HEK293 (cell line): ENCODE measurements around the gene HOTAIR.

Source experiments
- CTCF ChIA-PET: fragments of 350-600 bp; formaldehyde crosslinking; extraction: SDS; loops from one replicate; lab custom pipeline; 2021; ENCODE audit warnings: antibody characterized with exemption; lab: Yijun Ruan, JAX
- POLR2A ChIA-PET: fragments of 300-600 bp; formaldehyde crosslinking; extraction: SDS; loops from one replicate; lab custom pipeline; 2020; ENCODE audit warnings: antibody characterized with exemption, inconsistent platforms; lab: Yijun Ruan, JAX
- H3K27ac ChIP-seq: fragments of 200-500 bp; sonication (Bioruptor generic); 2 replicates; pipeline ENCODE4 v1.5.1; 2014; ENCODE audit warnings: low read depth, low read length, control low read depth, inconsistent platforms; ENCODE audit errors: extremely low read depth
- H3K36me3 ChIP-seq, 2 experiments: fragments of 200-500 bp in 1 of 2; sonication (Bioruptor generic) in 1 of 2; 1 replicate in 1 of 2; 2 replicates in 1 of 2; pipeline ENCODE4 v1.5.1; 2014 to 2017; ENCODE audit warnings: inconsistent platforms in 2 of 2, low read length in 2 of 2; ENCODE audit not compliant: control insufficient read depth in 2 of 2, insufficient read depth in 1 of 2
- H3K4me1 ChIP-seq: fragments of 200-500 bp; sonication (Bioruptor generic); 2 replicates; pipeline ENCODE4 v1.5.1; 2014; ENCODE audit warnings: mild to moderate bottlenecking, low read length, inconsistent platforms; ENCODE audit not compliant: control insufficient read depth, insufficient read depth
- H3K4me3 ChIP-seq: 2 replicates; pipeline ENCODE4 v1.5.1; 2011; ENCODE audit warnings: low read depth, mild to moderate bottlenecking, control low read depth, low read length, moderate library complexity
- H3K9me3 ChIP-seq: fragments of 200-500 bp; sonication (Bioruptor generic); 2 replicates; pipeline ENCODE4 v1.5.1; 2014; ENCODE audit warnings: low read depth, low read length, inconsistent platforms; ENCODE audit not compliant: control insufficient read depth, insufficient read depth
- FEZF1 ChIP-seq: fragments of 450-650 bp; formaldehyde crosslinking; IDR thresholded peaks from 2 replicates; pipeline ENCODE4 v1.5.1; 2016; ENCODE audit warnings: missing biosample characterization, missing genetic modification characterization
- GLIS1 ChIP-seq: fragments of 450-650 bp; formaldehyde crosslinking; IDR thresholded peaks from 2 replicates; pipeline ENCODE4 v1.5.1; 2016; ENCODE audit warnings: missing biosample characterization, missing genetic modification characterization
- GLIS2 ChIP-seq: fragments of 450-650 bp; formaldehyde crosslinking; IDR thresholded peaks from 2 replicates; pipeline ENCODE4 v1.5.1; 2016; ENCODE audit warnings: missing biosample characterization, missing genetic modification characterization
- HOXC10 ChIP-seq: sonication (generic); formaldehyde crosslinking; IDR thresholded peaks from 2 replicates; pipeline ENCODE4 v1.8.1; 2023; ENCODE audit warnings: mild to moderate bottlenecking, missing genetic modification reagents
- HOXD13 ChIP-seq: sonication (generic); formaldehyde crosslinking; IDR thresholded peaks from 2 replicates; pipeline ENCODE4 v1.8.0; 2022; ENCODE audit warnings: missing genetic modification reagents, borderline replicate concordance
- KLF10 ChIP-seq: fragments of 450-650 bp; IDR thresholded peaks from 2 replicates; pipeline ENCODE4 v1.5.1; 2018; ENCODE audit warnings: missing biosample characterization, mild to moderate bottlenecking, missing genetic modification characterization
- SP3 ChIP-seq: fragments of 450-650 bp; formaldehyde crosslinking; IDR thresholded peaks from 2 replicates; pipeline ENCODE4 v1.5.1; 2016; ENCODE audit warnings: missing biosample characterization, missing genetic modification characterization
- ZBTB20 ChIP-seq: fragments of 450-650 bp; formaldehyde crosslinking; IDR thresholded peaks from 2 replicates; pipeline ENCODE4 v1.5.1; 2016; ENCODE audit warnings: missing biosample characterization, missing genetic modification characterization
- ZBTB7A ChIP-seq: fragments of 450-650 bp; formaldehyde crosslinking; IDR thresholded peaks from 2 replicates; pipeline ENCODE4 v1.5.1; 2016; ENCODE audit warnings: low read depth, missing biosample characterization, missing genetic modification characterization
- ZEB2 ChIP-seq: fragments of 450-650 bp; formaldehyde crosslinking; IDR thresholded peaks from 2 replicates; pipeline ENCODE4 v1.5.1; 2016; ENCODE audit warnings: missing biosample characterization, missing genetic modification characterization
- ZNF155 ChIP-seq: fragments of 450-650 bp; formaldehyde crosslinking; IDR thresholded peaks from 2 replicates; pipeline ENCODE4 v1.5.1; 2016; ENCODE audit warnings: missing biosample characterization, missing genetic modification characterization
- ZNF16 ChIP-seq: fragments of 450-650 bp; formaldehyde crosslinking; IDR thresholded peaks from 2 replicates; pipeline ENCODE4 v1.5.1; 2016; ENCODE audit warnings: low read depth, missing biosample characterization, missing genetic modification characterization
- ZNF335 ChIP-seq: fragments of 450-650 bp; formaldehyde crosslinking; conservative IDR thresholded peaks from 2 replicates; pipeline ENCODE4 v1.5.1; 2016; ENCODE audit warnings: missing biosample characterization, missing genetic modification characterization
- ZNF416 ChIP-seq: fragments of 450-650 bp; formaldehyde crosslinking; IDR thresholded peaks from 2 replicates; pipeline ENCODE4 v1.5.1; 2016; ENCODE audit warnings: missing biosample characterization, missing genetic modification characterization
- ZNF433 ChIP-seq: fragments of 450-650 bp; formaldehyde crosslinking; IDR thresholded peaks from 2 replicates; pipeline ENCODE4 v1.5.1; 2016; ENCODE audit warnings: missing biosample characterization, missing genetic modification characterization, low read depth
- ZNF514 ChIP-seq: fragments of 450-650 bp; formaldehyde crosslinking; IDR thresholded peaks from 2 replicates; pipeline ENCODE4 v1.5.1; 2016; ENCODE audit warnings: missing biosample characterization, missing genetic modification characterization
- ZNF626 ChIP-seq: fragments of 450-650 bp; sonication (Bioruptor Pico); formaldehyde crosslinking; IDR thresholded peaks from 2 replicates; pipeline ENCODE4 v1.5.1; 2018; ENCODE audit warnings: missing biosample characterization, missing genetic modification characterization, inconsistent platforms
- ZNF654 ChIP-seq: fragments of 450-650 bp; formaldehyde crosslinking; IDR thresholded peaks from 2 replicates; pipeline ENCODE4 v1.5.1; 2016; ENCODE audit warnings: low read depth, missing biosample characterization, missing genetic modification characterization
- ZNF701 ChIP-seq: fragments of 450-650 bp; formaldehyde crosslinking; IDR thresholded peaks from 2 replicates; pipeline ENCODE4 v1.5.1; 2016; ENCODE audit warnings: missing biosample characterization, missing genetic modification characterization
- ZNF707 ChIP-seq: fragments of 450-650 bp; formaldehyde crosslinking; IDR thresholded peaks from 2 replicates; pipeline ENCODE4 v1.5.1; 2016; ENCODE audit warnings: missing biosample characterization, missing genetic modification characterization
- TF ChIP-seq, protein P1 (sequence below): fragments of 450-650 bp; formaldehyde crosslinking; IDR thresholded peaks from 2 replicates; pipeline ENCODE4 v1.5.1; 2017; ENCODE audit warnings: missing biosample characterization, missing genetic modification characterization
- TF ChIP-seq, protein P2 (sequence below): fragments of 450-650 bp; formaldehyde crosslinking; IDR thresholded peaks from 2 replicates; pipeline ENCODE4 v1.5.1; 2016; ENCODE audit warnings: missing biosample characterization, missing genetic modification characterization
- TF ChIP-seq, protein P3 (sequence below): fragments of 450-650 bp; formaldehyde crosslinking; IDR thresholded peaks from 2 replicates; pipeline ENCODE4 v1.5.1; 2016; ENCODE audit warnings: missing biosample characterization, missing genetic modification characterization
- TF ChIP-seq, protein P4 (sequence below): fragments of 450-650 bp; formaldehyde crosslinking; IDR thresholded peaks from 2 replicates; pipeline ENCODE4 v1.5.1; 2016; ENCODE audit warnings: missing biosample characterization, missing genetic modification characterization

The HOTAIR gene

DNA sequence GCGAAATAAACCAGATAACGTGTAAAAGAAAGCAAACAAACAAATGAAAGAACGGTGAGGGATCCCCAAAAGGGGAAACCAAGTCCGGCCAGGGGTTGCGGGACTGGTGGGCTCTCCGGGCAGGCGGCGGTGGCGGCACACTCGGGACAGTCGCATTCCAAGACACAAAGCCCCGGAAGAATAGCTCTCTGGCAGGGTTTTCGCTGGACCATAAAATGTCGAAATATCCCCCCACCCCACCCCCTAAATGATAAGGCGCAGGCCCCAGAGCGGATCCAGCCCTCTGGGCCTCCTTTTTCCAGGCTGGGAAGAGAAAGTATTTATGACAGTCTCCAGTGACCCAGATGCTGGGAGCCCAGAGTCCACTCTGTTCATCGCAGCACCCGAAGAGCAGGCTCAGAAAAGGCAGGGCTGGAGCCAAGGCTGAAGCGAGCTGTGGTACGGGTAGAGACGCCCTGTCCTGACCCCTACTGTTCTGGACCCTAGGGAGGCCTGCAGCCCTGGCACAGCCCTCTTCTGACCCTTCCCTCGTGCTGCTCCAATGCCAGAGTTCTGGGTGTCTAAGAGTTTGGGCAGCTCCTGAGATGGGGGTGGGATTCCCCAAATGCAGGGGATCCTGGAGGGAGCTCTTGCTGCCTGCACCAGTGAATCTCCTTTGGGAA, 31.9 kb upstream of the HOTAIR start:
- no peak overlapping the region for H3K4me3 ChIP-seq
- peaks cover 37% of the 10 kb centered on the region for H3K4me1 ChIP-seq
- H3K27ac ChIP-seq: peak overlapping the region; percentile 45; the same call in 1 of the 2 replicates
- H3K36me3 ChIP-seq: peaks cover 8 to 15% of the 10 kb centered on the region in 2 experiments; a peak in 2 of 3 replicates
- TF ChIP-seq, protein P1, sequence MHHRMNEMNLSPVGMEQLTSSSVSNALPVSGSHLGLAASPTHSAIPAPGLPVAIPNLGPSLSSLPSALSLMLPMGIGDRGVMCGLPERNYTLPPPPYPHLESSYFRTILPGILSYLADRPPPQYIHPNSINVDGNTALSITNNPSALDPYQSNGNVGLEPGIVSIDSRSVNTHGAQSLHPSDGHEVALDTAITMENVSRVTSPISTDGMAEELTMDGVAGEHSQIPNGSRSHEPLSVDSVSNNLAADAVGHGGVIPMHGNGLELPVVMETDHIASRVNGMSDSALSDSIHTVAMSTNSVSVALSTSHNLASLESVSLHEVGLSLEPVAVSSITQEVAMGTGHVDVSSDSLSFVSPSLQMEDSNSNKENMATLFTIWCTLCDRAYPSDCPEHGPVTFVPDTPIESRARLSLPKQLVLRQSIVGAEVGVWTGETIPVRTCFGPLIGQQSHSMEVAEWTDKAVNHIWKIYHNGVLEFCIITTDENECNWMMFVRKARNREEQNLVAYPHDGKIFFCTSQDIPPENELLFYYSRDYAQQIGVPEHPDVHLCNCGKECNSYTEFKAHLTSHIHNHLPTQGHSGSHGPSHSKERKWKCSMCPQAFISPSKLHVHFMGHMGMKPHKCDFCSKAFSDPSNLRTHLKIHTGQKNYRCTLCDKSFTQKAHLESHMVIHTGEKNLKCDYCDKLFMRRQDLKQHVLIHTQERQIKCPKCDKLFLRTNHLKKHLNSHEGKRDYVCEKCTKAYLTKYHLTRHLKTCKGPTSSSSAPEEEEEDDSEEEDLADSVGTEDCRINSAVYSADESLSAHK (tag by site-specific recombination): peak; percentile 42
- TF ChIP-seq ZNF701: no peak
- no peak for TF ChIP-seq HOXC10 (CRISPR knock-in tag)
- no peak for TF ChIP-seq ZNF155 (tag by site-specific recombination)
- TF ChIP-seq ZNF416 (tag by site-specific recombination): no peak
- TF ChIP-seq ZNF16 (tag by site-specific recombination): no peak
- POLR2A ChIA-PET: no interaction called here
- no peaks in the 10 kb centered on the region for H3K9me3 ChIP-seq
- CTCF ChIA-PET: interaction anchor here (0.8 to 7.9 kb wide), 19 partner anchors 10 to 373 kb away, joined by 3 to 111 read pairs (median 9); partner anchors contain the start of genes HOXC10, HOXC5, HOXC6 and SMUG1

DNA sequence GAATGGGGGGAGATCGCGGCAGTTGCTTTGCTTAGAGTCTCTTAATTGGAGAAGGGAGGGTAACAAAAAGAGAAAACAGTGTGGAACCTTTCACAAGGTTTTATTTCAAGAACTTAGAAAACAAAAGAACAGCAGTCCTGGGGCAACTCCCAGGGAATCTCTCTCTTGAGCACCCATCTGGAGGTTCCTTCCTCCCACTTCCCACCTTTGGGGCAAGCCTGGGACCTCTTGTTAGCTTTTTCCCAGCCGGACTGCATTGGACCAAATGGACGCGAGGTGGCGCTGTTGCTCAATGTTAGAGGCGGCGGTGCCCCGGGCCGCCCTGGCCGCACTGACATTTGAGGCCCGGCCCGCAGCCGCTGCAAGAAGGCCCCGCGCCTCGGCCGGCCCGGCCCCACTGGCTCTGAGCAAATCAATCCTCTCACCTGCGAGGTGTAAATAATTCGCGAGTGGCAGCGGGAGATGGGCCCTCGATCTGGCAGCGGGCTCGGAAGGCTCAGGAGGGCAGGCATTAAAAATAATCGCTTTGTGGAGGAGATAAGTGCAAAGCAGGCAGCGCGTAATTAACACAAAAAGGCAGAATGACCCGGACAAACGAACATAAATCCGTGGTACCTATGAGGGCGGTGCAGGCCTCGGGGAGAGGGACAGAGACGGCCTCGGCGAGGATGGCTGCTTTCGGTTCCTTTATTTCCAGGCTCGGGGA, 31.3 kb upstream of the HOTAIR start:
- Histone ChIP-seq H3K27ac (peak overlapping the region; percentile 45; the same call in 1 of the 2 replicates), H3K4me3 (no peak overlapping the region), H3K4me1 (peaks cover 40% of the 10 kb centered on the region), H3K36me3 (peaks cover 8 to 15% of the 10 kb centered on the region in 2 experiments; a peak in 2 of 3 replicates), H3K9me3 (no peaks in the 10 kb centered on the region)
- ChIA-PET CTCF (interaction anchor here (0.6 to 7.9 kb wide), 27 partner anchors 10 to 353 kb away, joined by 3 to 111 read pairs (median 7); partner anchors contain the start of genes HOXC10, HOXC5, HOXC6 and SMUG1), POLR2A (no interaction called here)
- TF ChIP-seq ZBTB7A (tag by site-specific recombination) (no peak), ZNF626 (tag by site-specific recombination) (no peak), ZNF514 (tag by site-specific recombination) (no peak), ZNF654 (tag by site-specific recombination) (peak; percentile 91), ZBTB20 (tag by site-specific recombination) (peak; percentile 51; the same call in 1 of the 2 replicates), HOXD13 (CRISPR knock-in tag) (no peak), GLIS2 (peak; percentile 35; the same call in 1 of the 2 replicates), SP3 (tag by site-specific recombination) (peak; percentile 14; the same call in 1 of the 2 replicates), FEZF1 (peak; percentile 59), GLIS1 (tag by site-specific recombination) (peak; percentile 37; the same call in 1 of the 2 replicates), ZNF335 (tag by site-specific recombination) (peak; percentile 76), ZNF707 (tag by site-specific recombination) (no peak), ZNF433 (tag by site-specific recombination) (no peak), ZEB2 (tag by site-specific recombination) (peak; percentile 82), KLF10 (tag by site-specific recombination) (peak; percentile 59; the same call in 1 of the 2 replicates)
- TF ChIP-seq, protein P2, sequence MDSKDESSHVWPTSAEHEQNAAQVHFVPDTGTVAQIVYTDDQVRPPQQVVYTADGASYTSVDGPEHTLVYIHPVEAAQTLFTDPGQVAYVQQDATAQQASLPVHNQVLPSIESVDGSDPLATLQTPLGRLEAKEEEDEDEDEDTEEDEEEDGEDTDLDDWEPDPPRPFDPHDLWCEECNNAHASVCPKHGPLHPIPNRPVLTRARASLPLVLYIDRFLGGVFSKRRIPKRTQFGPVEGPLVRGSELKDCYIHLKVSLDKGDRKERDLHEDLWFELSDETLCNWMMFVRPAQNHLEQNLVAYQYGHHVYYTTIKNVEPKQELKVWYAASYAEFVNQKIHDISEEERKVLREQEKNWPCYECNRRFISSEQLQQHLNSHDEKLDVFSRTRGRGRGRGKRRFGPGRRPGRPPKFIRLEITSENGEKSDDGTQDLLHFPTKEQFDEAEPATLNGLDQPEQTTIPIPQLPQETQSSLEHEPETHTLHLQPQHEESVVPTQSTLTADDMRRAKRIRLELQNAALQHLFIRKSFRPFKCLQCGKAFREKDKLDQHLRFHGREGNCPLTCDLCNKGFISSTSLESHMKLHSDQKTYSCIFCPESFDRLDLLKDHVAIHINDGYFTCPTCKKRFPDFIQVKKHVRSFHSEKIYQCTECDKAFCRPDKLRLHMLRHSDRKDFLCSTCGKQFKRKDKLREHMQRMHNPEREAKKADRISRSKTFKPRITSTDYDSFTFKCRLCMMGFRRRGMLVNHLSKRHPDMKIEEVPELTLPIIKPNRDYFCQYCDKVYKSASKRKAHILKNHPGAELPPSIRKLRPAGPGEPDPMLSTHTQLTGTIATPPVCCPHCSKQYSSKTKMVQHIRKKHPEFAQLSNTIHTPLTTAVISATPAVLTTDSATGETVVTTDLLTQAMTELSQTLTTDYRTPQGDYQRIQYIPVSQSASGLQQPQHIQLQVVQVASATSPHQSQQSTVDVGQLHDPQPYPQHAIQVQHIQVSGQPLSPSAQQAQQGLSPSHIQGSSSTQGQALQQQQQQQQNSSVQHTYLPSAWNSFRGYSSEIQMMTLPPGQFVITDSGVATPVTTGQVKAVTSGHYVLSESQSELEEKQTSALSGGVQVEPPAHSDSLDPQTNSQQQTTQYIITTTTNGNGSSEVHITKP (tag by site-specific recombination): peak; percentile 49; the same call in 1 of the 2 replicates
- TF ChIP-seq, protein P3, sequence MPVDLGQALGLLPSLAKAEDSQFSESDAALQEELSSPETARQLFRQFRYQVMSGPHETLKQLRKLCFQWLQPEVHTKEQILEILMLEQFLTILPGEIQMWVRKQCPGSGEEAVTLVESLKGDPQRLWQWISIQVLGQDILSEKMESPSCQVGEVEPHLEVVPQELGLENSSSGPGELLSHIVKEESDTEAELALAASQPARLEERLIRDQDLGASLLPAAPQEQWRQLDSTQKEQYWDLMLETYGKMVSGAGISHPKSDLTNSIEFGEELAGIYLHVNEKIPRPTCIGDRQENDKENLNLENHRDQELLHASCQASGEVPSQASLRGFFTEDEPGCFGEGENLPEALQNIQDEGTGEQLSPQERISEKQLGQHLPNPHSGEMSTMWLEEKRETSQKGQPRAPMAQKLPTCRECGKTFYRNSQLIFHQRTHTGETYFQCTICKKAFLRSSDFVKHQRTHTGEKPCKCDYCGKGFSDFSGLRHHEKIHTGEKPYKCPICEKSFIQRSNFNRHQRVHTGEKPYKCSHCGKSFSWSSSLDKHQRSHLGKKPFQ (tag by site-specific recombination): peak; percentile 67
- TF ChIP-seq, protein P4, sequence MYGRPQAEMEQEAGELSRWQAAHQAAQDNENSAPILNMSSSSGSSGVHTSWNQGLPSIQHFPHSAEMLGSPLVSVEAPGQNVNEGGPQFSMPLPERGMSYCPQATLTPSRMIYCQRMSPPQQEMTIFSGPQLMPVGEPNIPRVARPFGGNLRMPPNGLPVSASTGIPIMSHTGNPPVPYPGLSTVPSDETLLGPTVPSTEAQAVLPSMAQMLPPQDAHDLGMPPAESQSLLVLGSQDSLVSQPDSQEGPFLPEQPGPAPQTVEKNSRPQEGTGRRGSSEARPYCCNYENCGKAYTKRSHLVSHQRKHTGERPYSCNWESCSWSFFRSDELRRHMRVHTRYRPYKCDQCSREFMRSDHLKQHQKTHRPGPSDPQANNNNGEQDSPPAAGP (tag by site-specific recombination): no peak
